K562 (cell line): ENCODE measurements around the gene EEF2. TPM values are rescaled to one million over a fixed set of nuclear protein-coding genes. Genes with fewer than 3 reads are reported as not detected.

Experiments
- CREB5 ChIP-seq: fragments of 250-450 bp; sonication (Bioruptor Pico); IDR thresholded peaks from 2 replicates; pipeline ENCODE4 v1.5.0; 2020; ENCODE audit warnings: mild to moderate bottlenecking
- GABPB1 ChIP-seq: sonication (generic); formaldehyde crosslinking; IDR thresholded peaks from 2 replicates; pipeline ENCODE4 v1.8.0; 2022; ENCODE audit warnings: mild to moderate bottlenecking, missing genetic modification reagents
- MXD1 ChIP-seq: fragments of 250-450 bp; sonication (Bioruptor Pico); IDR thresholded peaks from 2 replicates; pipeline ENCODE4 v1.8.0; 2021; ENCODE audit warnings: borderline replicate concordance, mild to moderate bottlenecking, moderate library complexity; ENCODE audit not compliant: poor library complexity, severe bottlenecking
- MXI1 ChIP-seq: IDR thresholded peaks from 2 replicates; pipeline ENCODE4 v1.6.1; 2011; ENCODE audit warnings: low read depth, mild to moderate bottlenecking, improper control_type of control experiment, low read length
- PHF8 ChIP-seq: fragments of 200-600 bp; sonication (generic); IDR thresholded peaks from 2 replicates; pipeline ENCODE4 v1.6.1; 2012; ENCODE audit warnings: mixed run types, mild to moderate bottlenecking, inconsistent platforms, low read length, moderate library complexity, borderline replicate concordance
- PRMT5 ChIP-seq: sonication (generic); formaldehyde crosslinking; IDR thresholded peaks from 2 replicates; pipeline ENCODE4 v1.5.0; 2020; ENCODE audit warnings: missing genetic modification reagents
- RBFOX2 ChIP-seq: fragments of 200-400 bp; formaldehyde crosslinking; IDR thresholded peaks from 2 replicates; pipeline ENCODE4 v1.6.1; 2017; ENCODE audit warnings: low read depth, mild to moderate bottlenecking, low read length, moderate library complexity
- SMARCB1 ChIP-seq: IDR thresholded peaks from 2 replicates; pipeline ENCODE4 v1.6.1; 2011; ENCODE audit warnings: improper control_type of control experiment, low read depth; ENCODE audit not compliant: insufficient read length
- SNRNP70 ChIP-seq: fragments of 200-400 bp; formaldehyde crosslinking; optimal IDR thresholded peaks from 2 replicates; pipeline ENCODE3; 2017; ENCODE audit warnings: low read depth, low read length
- SP1 ChIP-seq: sonication (generic); formaldehyde crosslinking; IDR thresholded peaks from 2 replicates; pipeline ENCODE4 v1.8.1; 2022; ENCODE audit warnings: mild to moderate bottlenecking, missing genetic modification reagents
- TFAP4 ChIP-seq: sonication (generic); formaldehyde crosslinking; IDR thresholded peaks from 2 replicates; pipeline ENCODE4 v1.8.0; 2022; ENCODE audit warnings: missing genetic modification reagents, mild to moderate bottlenecking, moderate library complexity, borderline replicate concordance
- ZNF124 ChIP-seq: sonication (generic); formaldehyde crosslinking; IDR thresholded peaks from 2 replicates; pipeline ENCODE4 v1.8.1; 2022; ENCODE audit warnings: missing genetic modification reagents
- polyA plus RNA-seq, 8 experiments: library from polyadenylated mRNA; depleted of rRNA in 4 of 8; stranded (reverse) in 5 of 8; unstranded in 3 of 8; fragments of >200 nt; fragmentation: Nextera tagmentation in 2 of 8; fragmentation: Illumina TruSeq in 1 of 8; extraction: Ambion mirVana in 2 of 8; extraction: Trizol in 1 of 8; gene quantifications; 2 replicates each; pipeline versions ENCODE4 v1.2.1 to v1.2.3, GENCODE V29; 2011 to 2014; ENCODE audit warnings: inconsistent platforms in 1 of 8, missing spikeins in 1 of 8
- total RNA-seq, 7 experiments: library from RNA; depleted of rRNA in 6 of 7; stranded (reverse); fragments of >200 nt in 6 of 7; fragmentation: Illumina TruSeq in 2 of 7; extraction: Trizol in 2 of 7; gene quantifications; 2 replicates each; pipeline versions ENCODE4 v1.2.1 to v1.2.3, GENCODE V29; 2011 to 2021; ENCODE audit warnings: low replicate concordance in 1 of 7
- TF ChIP-seq, protein P1 (sequence below): sonication (generic); formaldehyde crosslinking; IDR thresholded peaks from 2 replicates; pipeline ENCODE4 v1.8.0; 2022; ENCODE audit warnings: mild to moderate bottlenecking, low read depth, missing genetic modification reagents
- TF ChIP-seq, protein P2 (sequence below), 3 experiments: IDR thresholded peaks in 2 of 3; conservative IDR thresholded peaks in 1 of 3; 2 replicates each; pipeline ENCODE4 v1.5.1; 2011 to 2012; ENCODE audit warnings: low read length in 3 of 3, mild to moderate bottlenecking in 3 of 3, control low read depth in 2 of 3, improper control_type of control experiment in 1 of 3, inconsistent platforms in 1 of 3, low read depth in 1 of 3, mixed read lengths in 1 of 3, moderate library complexity in 1 of 3; ENCODE audit not compliant: insufficient read depth in 2 of 3
- TF ChIP-seq, protein P3 (sequence below): sonication (generic); formaldehyde crosslinking; IDR thresholded peaks from 2 replicates; pipeline ENCODE4 v1.4.0; 2020; ENCODE audit warnings: mild to moderate bottlenecking, missing genetic modification reagents
- TF ChIP-seq, protein P4 (sequence below): fragments of 450-650 bp; IDR thresholded peaks from 2 replicates; pipeline ENCODE4 v1.6.1; 2017; ENCODE audit warnings: antibody characterized with exemption

The EEF2 gene
- total and polyA plus RNA-seq, 9 of the 15 experiments (the other 6 are each of a cell fraction or from before 2014, with no cell fraction given): 372 to 3,003 (median 1,453) TPM

- 0 out of 2 replicates have a peak, but pooled peaks have one; percentile 57 for TF ChIP-seq ZNF124 (CRISPR knock-in tag)
- no peak for TF ChIP-seq MXD1
- no peak for TF ChIP-seq SMARCB1
- TF ChIP-seq, protein P1, sequence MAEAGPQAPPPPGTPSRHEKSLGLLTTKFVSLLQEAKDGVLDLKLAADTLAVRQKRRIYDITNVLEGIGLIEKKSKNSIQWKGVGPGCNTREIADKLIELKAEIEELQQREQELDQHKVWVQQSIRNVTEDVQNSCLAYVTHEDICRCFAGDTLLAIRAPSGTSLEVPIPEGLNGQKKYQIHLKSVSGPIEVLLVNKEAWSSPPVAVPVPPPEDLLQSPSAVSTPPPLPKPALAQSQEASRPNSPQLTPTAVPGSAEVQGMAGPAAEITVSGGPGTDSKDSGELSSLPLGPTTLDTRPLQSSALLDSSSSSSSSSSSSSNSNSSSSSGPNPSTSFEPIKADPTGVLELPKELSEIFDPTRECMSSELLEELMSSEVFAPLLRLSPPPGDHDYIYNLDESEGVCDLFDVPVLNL: no peak
- TF ChIP-seq, protein P2, sequence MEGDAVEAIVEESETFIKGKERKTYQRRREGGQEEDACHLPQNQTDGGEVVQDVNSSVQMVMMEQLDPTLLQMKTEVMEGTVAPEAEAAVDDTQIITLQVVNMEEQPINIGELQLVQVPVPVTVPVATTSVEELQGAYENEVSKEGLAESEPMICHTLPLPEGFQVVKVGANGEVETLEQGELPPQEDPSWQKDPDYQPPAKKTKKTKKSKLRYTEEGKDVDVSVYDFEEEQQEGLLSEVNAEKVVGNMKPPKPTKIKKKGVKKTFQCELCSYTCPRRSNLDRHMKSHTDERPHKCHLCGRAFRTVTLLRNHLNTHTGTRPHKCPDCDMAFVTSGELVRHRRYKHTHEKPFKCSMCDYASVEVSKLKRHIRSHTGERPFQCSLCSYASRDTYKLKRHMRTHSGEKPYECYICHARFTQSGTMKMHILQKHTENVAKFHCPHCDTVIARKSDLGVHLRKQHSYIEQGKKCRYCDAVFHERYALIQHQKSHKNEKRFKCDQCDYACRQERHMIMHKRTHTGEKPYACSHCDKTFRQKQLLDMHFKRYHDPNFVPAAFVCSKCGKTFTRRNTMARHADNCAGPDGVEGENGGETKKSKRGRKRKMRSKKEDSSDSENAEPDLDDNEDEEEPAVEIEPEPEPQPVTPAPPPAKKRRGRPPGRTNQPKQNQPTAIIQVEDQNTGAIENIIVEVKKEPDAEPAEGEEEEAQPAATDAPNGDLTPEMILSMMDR (IDR thresholded peaks at IDR 0.05 in 2 of 3, conservative IDR thresholded peaks at IDR 0.05 in 1 of 3; ENCODE audit: insufficient read depth in 2 of 3, low read depth in 1 of 3, low read length in 3 of 3): no peak
- TF ChIP-seq TFAP4 (CRISPR knock-in tag): no peak
- no peak for TF ChIP-seq PRMT5 (CRISPR knock-in tag)
- TF ChIP-seq SNRNP70: peak; percentile 16
- no peak for TF ChIP-seq MXI1
- TF ChIP-seq GABPB1: peak; percentile 37; the same call in 1 of the 2 replicates
- TF ChIP-seq, protein P3, sequence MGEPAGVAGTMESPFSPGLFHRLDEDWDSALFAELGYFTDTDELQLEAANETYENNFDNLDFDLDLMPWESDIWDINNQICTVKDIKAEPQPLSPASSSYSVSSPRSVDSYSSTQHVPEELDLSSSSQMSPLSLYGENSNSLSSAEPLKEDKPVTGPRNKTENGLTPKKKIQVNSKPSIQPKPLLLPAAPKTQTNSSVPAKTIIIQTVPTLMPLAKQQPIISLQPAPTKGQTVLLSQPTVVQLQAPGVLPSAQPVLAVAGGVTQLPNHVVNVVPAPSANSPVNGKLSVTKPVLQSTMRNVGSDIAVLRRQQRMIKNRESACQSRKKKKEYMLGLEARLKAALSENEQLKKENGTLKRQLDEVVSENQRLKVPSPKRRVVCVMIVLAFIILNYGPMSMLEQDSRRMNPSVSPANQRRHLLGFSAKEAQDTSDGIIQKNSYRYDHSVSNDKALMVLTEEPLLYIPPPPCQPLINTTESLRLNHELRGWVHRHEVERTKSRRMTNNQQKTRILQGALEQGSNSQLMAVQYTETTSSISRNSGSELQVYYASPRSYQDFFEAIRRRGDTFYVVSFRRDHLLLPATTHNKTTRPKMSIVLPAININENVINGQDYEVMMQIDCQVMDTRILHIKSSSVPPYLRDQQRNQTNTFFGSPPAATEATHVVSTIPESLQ: no peak
- no peak for TF ChIP-seq SP1 (CRISPR knock-in tag)
- no peak for TF ChIP-seq PHF8
- TF ChIP-seq CREB5 (CRISPR knock-in tag): no peak
- TF ChIP-seq RBFOX2: peak; percentile 89
- TF ChIP-seq, protein P4, sequence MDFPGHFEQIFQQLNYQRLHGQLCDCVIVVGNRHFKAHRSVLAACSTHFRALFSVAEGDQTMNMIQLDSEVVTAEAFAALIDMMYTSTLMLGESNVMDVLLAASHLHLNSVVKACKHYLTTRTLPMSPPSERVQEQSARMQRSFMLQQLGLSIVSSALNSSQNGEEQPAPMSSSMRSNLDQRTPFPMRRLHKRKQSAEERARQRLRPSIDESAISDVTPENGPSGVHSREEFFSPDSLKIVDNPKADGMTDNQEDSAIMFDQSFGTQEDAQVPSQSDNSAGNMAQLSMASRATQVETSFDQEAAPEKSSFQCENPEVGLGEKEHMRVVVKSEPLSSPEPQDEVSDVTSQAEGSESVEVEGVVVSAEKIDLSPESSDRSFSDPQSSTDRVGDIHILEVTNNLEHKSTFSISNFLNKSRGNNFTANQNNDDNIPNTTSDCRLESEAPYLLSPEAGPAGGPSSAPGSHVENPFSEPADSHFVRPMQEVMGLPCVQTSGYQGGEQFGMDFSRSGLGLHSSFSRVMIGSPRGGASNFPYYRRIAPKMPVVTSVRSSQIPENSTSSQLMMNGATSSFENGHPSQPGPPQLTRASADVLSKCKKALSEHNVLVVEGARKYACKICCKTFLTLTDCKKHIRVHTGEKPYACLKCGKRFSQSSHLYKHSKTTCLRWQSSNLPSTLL: no peak
Measured at GRCh38 chr19:3982701-3983541, 2.3 kb downstream of the EEF2 start (continued).
